Heart right ventricle (tissue), 16 donors: Measurements from ENCODE around the gene SPACDR. TPM values are rescaled to one million over a fixed set of nuclear protein-coding genes. Genes with fewer than 3 reads are reported as not detected.

Source experiments
- ATAC-seq, 8 donors: fragments of 200-7000 bp; cut with Tn5 transposase; one replicate each; pipeline ENCODE4 v1.9.1; 2020; ENCODE audit warnings: mild to moderate bottlenecking in 8 of 8, moderate library complexity in 8 of 8, moderate number of reproducible peaks in 1 of 8
- DNase-seq, 2 donors: peaks; one replicate each; pipeline ENCODE4 v3.0.0-alpha.2; 2020
- H3K27ac ChIP-seq, 10 donors: fragments of 200-600 bp; sonication (generic) in 2 of 10; one replicate each; pipeline versions ENCODE4 v1.5.0 to v1.8.0; 2020 to 2022; ENCODE audit warnings: mild to moderate bottlenecking in 3 of 10
- H3K27me3 ChIP-seq, 7 donors: fragments of 200-600 bp; one replicate each; pipeline ENCODE4 v1.8.0; 2021 to 2022; ENCODE audit warnings: mild to moderate bottlenecking in 2 of 7
- H3K36me3 ChIP-seq, 9 donors: fragments of 200-600 bp; sonication (generic) in 1 of 9; one replicate each; pipeline versions ENCODE4 v1.5.0 to v1.8.0; 2020 to 2022; ENCODE audit warnings: mild to moderate bottlenecking in 2 of 9
- H3K4me1 ChIP-seq, 9 donors: fragments of 200-600 bp; sonication (generic) in 1 of 9; one replicate each; pipeline versions ENCODE4 v1.5.0 to v1.8.0; 2020 to 2022; ENCODE audit warnings: mild to moderate bottlenecking in 4 of 9
- H3K4me3 ChIP-seq, 10 donors: fragments of 200-600 bp; sonication (generic) in 2 of 10; one replicate each; pipeline versions ENCODE4 v1.5.0 to v1.8.0; 2020 to 2022; ENCODE audit warnings: mild to moderate bottlenecking in 7 of 10, moderate library complexity in 2 of 10
- H3K9me3 ChIP-seq, 11 donors: fragments of 200-600 bp in 10 of 11; sonication (generic) in 2 of 11; one replicate each; pipeline versions ENCODE4 v1.5.0 to v1.8.0; 2013 to 2022; ENCODE audit warnings: mild to moderate bottlenecking in 2 of 11, control low read depth in 1 of 11, moderate library complexity in 1 of 11
- CTCF ChIP-seq, 9 donors: fragments of 200-600 bp; sonication (generic) in 2 of 9; IDR thresholded peaks; one replicate each; pipeline versions ENCODE4 v1.5.0 to v1.8.0; 2021 to 2022; ENCODE audit warnings: antibody characterized with exemption in 9 of 9, mild to moderate bottlenecking in 5 of 9, moderate library complexity in 1 of 9
- WGBS, 2 donors: extraction: QIAGEN DNeasy Blood & Tissue Kit; methylation state at CpG; one replicate each; pipeline ENCODE4 v1.1.7; 2013; ENCODE audit warnings: inconsistent platforms in 1 of 2; 5-methylcytosine and 5-hydroxymethylcytosine counted together
- intact Hi-C, 10 donors: fragments of 100-400 bp; cut with DNase I; formaldehyde crosslinking; loops; one replicate each; pipeline versions ENCODE4 v1.11.1 to v1.14.2; 2022
- polyA plus RNA-seq, 2 donors: library from polyadenylated mRNA; stranded (reverse); fragments of 200-250 nt; gene quantifications; one replicate each; pipeline ENCODE4 v1.2.3, GENCODE V29; 2013
- total RNA-seq, 10 donors: library from RNA; stranded (reverse); fragmentation: NEBNext Ultra II Directional in 3 of 10; extraction: Animal tissue kit (Norgen Biotek cat#: 25700) in 3 of 10; gene quantifications; one replicate each; pipeline versions ENCODE4 v1.2.1 to v1.2.4, GENCODE V29; 2021 to 2023
- donor health status: Arrhythmogenic right ventricular cardiomyopathy.
- donor health status: ischemic (EF 13 %, LVEDD 7.1; RV severe dilation, severe dysfunction).
- donor health status: healthy with polysubstance abuse.
- donor health status: DM: no; HTN: yes; CAD: no.
- donor health status: DM: no; HTN: no; CAD: no.
- donor health status: ischemic (EF 25% LVEDD 6.9; RV normal size, moderate dysfunction).
- donor health status: ischemic (EF 25% LVEDD 5.7; RV mildly dilated, moderate dysfunction).
- donor health status: healthy.
- donor health status: DM: yes; HTN: yes; CAD: no.
- donor health status: Ischemic cardiomyopathy.
- donor health status: ischemic (EF 35%, LVEDD 5.7; RV mildly dilated, moderate dysfunction).
- donor health status: nonischemic (EF 11% LVEDD 7.7; RV severe dilation, severe dysfunction).
- donor health status: DM: yes; HTN: yes; CAD: no.
- donor health status: PGD.
- donor health status: ischemic (EF 29% LVEDD 5.4; RV normal size, mild dysfunction).
- donor health status: nonischemic (EF 23%, LVEDD 6.1; RV moderate dilation, normal function).

Gene SPACDR
- total and polyA plus RNA-seq, 12 donors: 0.28 to 1.3 (median 0.77) TPM; not detected in 4

GRCh38 chr7:100446040-100446439, 18.0 kb downstream of the SPACDR start:
- H3K36me3 ChIP-seq: no peaks in the 10 kb centered on the region
- DNase-seq: no peak
- TF ChIP-seq CTCF (IDR thresholded peaks at IDR 0.05): no peak
- no peak for ATAC-seq
- intact Hi-C loops: no loop called here
- no peaks in the 10 kb centered on the region for H3K27me3 ChIP-seq
- WGBS, 2 donors: 64 to 75% methylated on average over 2 of the region's 2 CpGs
- peak overlapping the region in 3 of 10 donors; percentile 77 to 89 (median 85) for H3K27ac ChIP-seq
- H3K9me3 ChIP-seq: no peaks in the 10 kb centered on the region
- no peak overlapping the region for H3K4me3 ChIP-seq
- H3K4me1 ChIP-seq: peaks cover 0 to 42% (median 30%) of the 10 kb centered on the region in 9 donors

- H3K9me3 ChIP-seq: no peaks in the 10 kb centered on the region
- ATAC-seq (peak; percentile 63 to 93 (median 84)), DNase-seq (peak in 1 of 2 donors; percentile 71)
- H3K36me3 ChIP-seq: no peaks in the 10 kb centered on the region
- H3K4me3 ChIP-seq: no peak overlapping the region
- no peaks in the 10 kb centered on the region for H3K27me3 ChIP-seq
- peak overlapping the region; percentile 65 to 90 (median 80) for H3K27ac ChIP-seq
- H3K4me1 ChIP-seq: peaks cover 0 to 33% (median 24%) of the 10 kb centered on the region in 9 donors
- no peak for TF ChIP-seq CTCF (IDR thresholded peaks at IDR 0.05)
- WGBS, 2 donors: 24 to 37% methylated on average over 14 of the region's 14 CpGs
- intact Hi-C loops: no loop called here
Measured at GRCh38 chr7:100444311-100445278, 19.5 kb downstream of the SPACDR start.

- Histone ChIP-seq H3K4me1 (peaks cover 0 to 28% (median 20%) of the 10 kb centered on the region in 9 donors), H3K9me3 (no peaks in the 10 kb centered on the region), H3K36me3 (no peaks in the 10 kb centered on the region), H3K4me3 (no peak overlapping the region), H3K27ac (peak overlapping the region in 9 of 10 donors; percentile 72 to 90 (median 81)), H3K27me3 (no peaks in the 10 kb centered on the region)
- no peak for ATAC-seq
- DNase-seq: no peak
- intact Hi-C loops: no loop called here
- no peak for TF ChIP-seq CTCF (IDR thresholded peaks at IDR 0.05)
- WGBS, 2 donors: 93 to 95% methylated on average over 9 of the region's 9 CpGs
Measured at GRCh38 chr7:100443096-100443840, 20.8 kb downstream of the SPACDR start.
